B cell (primary cell): ENCODE data around the gene CDH13. TPM values are rescaled to one million over a fixed set of nuclear protein-coding genes. Genes with fewer than 3 reads are reported as not detected.

Source experiments
- ATAC-seq: fragments of 200-7000 bp; cut with Tn5 transposase; one replicate; pipeline ENCODE4 v1.10.0; 2021; ENCODE audit warnings: low read depth, mild to moderate bottlenecking, moderate number of reproducible peaks, moderate library complexity
- CTCF ChIA-PET: fragments of 350-600 bp; sonication (Branson Sonifier 250); formaldehyde crosslinking; loops from one replicate; lab custom pipeline; 2021; ENCODE audit warnings: antibody characterized with exemption, inconsistent platforms; lab: Charles Lee
- POLR2A ChIA-PET: fragments of 350-600 bp; sonication (Branson Sonifier 250); formaldehyde crosslinking; loops from one replicate; lab custom pipeline; 2021; ENCODE audit warnings: antibody characterized with exemption; lab: Charles Lee
- DNase-seq: peaks from one replicate; pipeline ENCODE4 v3.0.0; 2013
- H2AFZ ChIP-seq: 2 replicates; pipeline ENCODE4 v1.6.1; 2012; ENCODE audit warnings: mild to moderate bottlenecking, low read depth, low read length; ENCODE audit not compliant: insufficient read depth, poor library complexity, severe bottlenecking
- H3K27ac ChIP-seq, 2 donors: 1 replicate in 1 of 2; 2 replicates in 1 of 2; pipeline ENCODE4 v1.5.1; 2012 to 2013; ENCODE audit warnings: low read length in 2 of 2, mild to moderate bottlenecking in 2 of 2, moderate library complexity in 1 of 2
- H3K27me3 ChIP-seq, 4 experiments: fragments of 200-600 bp in 1 of 4; sonication (generic) in 1 of 4; replicated peaks in 1 of 4; 1 replicate in 2 of 4; 2 replicates in 2 of 4; pipeline versions ENCODE4 v1.6.1 to v1.7.0; 2013 to 2016; ENCODE audit warnings: low read length in 3 of 4, mild to moderate bottlenecking in 2 of 4, mixed read lengths in 1 of 4, moderate library complexity in 1 of 4; ENCODE audit not compliant: insufficient read depth in 4 of 4, control insufficient read depth in 3 of 4; ENCODE audit errors: control extremely low read depth in 1 of 4
- H3K36me3 ChIP-seq, 2 experiments: replicated peaks in 1 of 2; 1 replicate in 1 of 2; 2 replicates in 1 of 2; pipeline versions ENCODE4 v1.6.1 to v1.7.1; 2013; ENCODE audit warnings: low read length in 1 of 2; ENCODE audit not compliant: insufficient read depth in 2 of 2, control insufficient read depth in 1 of 2; ENCODE audit errors: control extremely low read depth in 1 of 2, extremely low read depth in 1 of 2
- H3K4me1 ChIP-seq, 2 donors: fragments of 200-600 bp in 1 of 2; sonication (generic) in 1 of 2; 1 replicate in 1 of 2; 2 replicates in 1 of 2; pipeline versions ENCODE4 v1.5.1 to v1.6.1; 2013 to 2017; ENCODE audit warnings: low read length in 2 of 2; ENCODE audit not compliant: control insufficient read depth in 2 of 2, insufficient read depth in 2 of 2
- H3K4me2 ChIP-seq: replicated peaks from 2 replicates; pipeline ENCODE3; 2012; ENCODE audit warnings: mild to moderate bottlenecking, low read depth, low read length; ENCODE audit not compliant: poor library complexity, severe bottlenecking
- H3K4me3 ChIP-seq, 5 experiments: fragments of 200-600 bp in 1 of 5; sonication (generic) in 1 of 5; 1 replicate in 3 of 5; 2 replicates in 2 of 5; pipeline versions ENCODE4 v1.5.1 to v1.7.0; 2011 to 2016; ENCODE audit warnings: low read length in 4 of 5, mild to moderate bottlenecking in 4 of 5, low read depth in 2 of 5, control low read depth in 1 of 5, moderate library complexity in 1 of 5; ENCODE audit not compliant: insufficient read depth in 1 of 5; ENCODE audit errors: control extremely low read depth in 1 of 5, extremely low read depth in 1 of 5
- H3K79me2 ChIP-seq: fragments of 200-600 bp; sonication (generic); one replicate; pipeline ENCODE4 v1.6.0; 2016; ENCODE audit warnings: low read length; ENCODE audit not compliant: control insufficient read depth, insufficient read depth
- H3K9ac ChIP-seq: fragments of 200-600 bp; sonication (generic); 2 replicates; pipeline ENCODE4 v1.6.1; 2017; ENCODE audit warnings: mild to moderate bottlenecking, low read length, moderate library complexity
- H3K9me3 ChIP-seq, 3 donors: one replicate each; pipeline versions ENCODE4 v1.6.1 to v1.7.1; 2013; ENCODE audit warnings: low read length in 2 of 3; ENCODE audit not compliant: control insufficient read depth in 2 of 3, insufficient read depth in 1 of 3; ENCODE audit errors: control extremely low read depth in 1 of 3
- H4K20me1 ChIP-seq: 2 replicates; pipeline ENCODE4 v1.6.0; 2012; ENCODE audit warnings: mild to moderate bottlenecking, low read length; ENCODE audit not compliant: insufficient read depth, control insufficient read depth, poor library complexity, severe bottlenecking
- H3K27ac Mint-ChIP-seq: one replicate; pipeline ENCODE4 v1.8.0; 2021; ENCODE audit warnings: mixed read lengths
- H3K27me3 Mint-ChIP-seq: one replicate; pipeline ENCODE4 v1.8.0; 2021; ENCODE audit warnings: mixed read lengths
- H3K4me1 Mint-ChIP-seq: one replicate; pipeline ENCODE4 v1.8.0; 2021; ENCODE audit warnings: mixed read lengths
- H3K4me3 Mint-ChIP-seq: one replicate; pipeline ENCODE4 v1.8.0; 2021; ENCODE audit warnings: mixed read lengths
- H3K9me3 Mint-ChIP-seq: one replicate; pipeline ENCODE4 v1.8.0; 2022; ENCODE audit warnings: mixed read lengths; ENCODE audit not compliant: insufficient read depth
- EZH2 ChIP-seq: IDR thresholded peaks from 2 replicates; pipeline ENCODE4 v1.6.1; 2012; ENCODE audit warnings: borderline replicate concordance, low read depth, mild to moderate bottlenecking, moderate library complexity, low read length; ENCODE audit not compliant: insufficient read depth, poor library complexity, severe bottlenecking
- WGBS: methylation state at CpG from one replicate; pipeline ENCODE4 v1.1.5; 2013; ENCODE audit warnings: missing lambda C conversion rate; ENCODE audit not compliant: insufficient coverage; 5-methylcytosine and 5-hydroxymethylcytosine counted together
- intact Hi-C: fragments of 100-400 bp; cut with micrococcal nuclease; formaldehyde crosslinking; loops from one replicate; pipeline ENCODE4 v1.10.0; 2022
- polyA plus RNA-seq: library from polyadenylated mRNA; depleted of rRNA; stranded (reverse); fragments of >200 nt; gene quantifications from 2 replicates; pipeline ENCODE4 v1.2.3, GENCODE V29; 2012
- total RNA-seq, 2 donors: library from RNA; stranded (reverse); fragments of 120-200 nt in 1 of 2; gene quantifications; 1 replicate in 1 of 2; 2 replicates in 1 of 2; pipeline versions ENCODE4 v1.2.3 to v1.2.4, GENCODE V29; 2013 to 2022
- TF ChIP-seq, protein P1 (sequence below): fragments of 200-600 bp; IDR thresholded peaks from one replicate; pipeline ENCODE4 v1.8.0; 2022; ENCODE audit warnings: antibody characterized with exemption, mild to moderate bottlenecking

CDH13 gene
- total and polyA plus RNA-seq, 2 donors (not counting 1 experiment from before 2014, with no cell fraction given), result not detected

DNA sequence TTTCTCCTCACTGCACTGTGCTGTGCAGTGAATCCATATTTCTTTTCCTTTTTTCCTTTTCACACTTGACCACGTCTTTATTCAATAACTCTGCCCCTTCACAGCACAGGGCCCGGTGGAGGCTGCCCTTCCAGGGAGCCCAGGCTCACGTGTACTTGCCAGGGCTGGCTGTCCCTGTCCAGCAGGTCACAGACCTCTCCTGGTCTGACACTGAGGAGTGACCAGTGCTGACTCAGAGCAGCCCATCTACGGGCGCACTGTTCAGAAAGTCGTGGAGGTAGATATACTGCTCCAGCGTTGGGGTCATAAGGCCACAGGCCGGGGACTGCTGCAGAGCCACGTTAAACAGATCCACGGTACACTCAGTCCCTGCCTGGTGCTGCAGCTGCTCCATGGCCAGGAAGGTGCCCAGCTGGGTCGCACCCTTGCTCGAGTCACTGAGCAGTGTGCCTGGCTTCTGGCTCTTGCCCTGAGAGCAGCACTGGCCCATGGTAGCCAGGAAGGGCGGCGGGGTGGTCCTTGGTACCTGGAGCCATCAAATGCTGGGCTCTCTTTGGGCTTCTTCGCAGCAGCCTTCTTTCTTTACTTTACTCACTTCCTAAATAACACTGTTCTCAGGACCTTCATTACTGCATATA is 531.7 kb downstream of the CDH13 start:
- no peak for DNase-seq
- Histone ChIP-seq H2AFZ (no peak overlapping the region), H3K4me3 (no peak overlapping the region), H4K20me1 (no peaks in the 10 kb centered on the region), H3K27ac (no peak overlapping the region), H3K9ac (no peak overlapping the region), H3K9me3 (peaks cover 0 to 8% (median 0%) of the 10 kb centered on the region in 3 donors), H3K79me2 (no peaks in the 10 kb centered on the region), H3K36me3 (no peaks in the 10 kb centered on the region), H3K4me2 (no peak overlapping the region), H3K27me3 (no peaks in the 10 kb centered on the region), H3K4me1 (no peaks in the 10 kb centered on the region)
- POLR2A ChIA-PET, result no interaction called here
- WGBS, result 82% methylated on average over 15 of the region's 15 CpGs
- CTCF ChIA-PET, result no interaction called here
- TF ChIP-seq EZH2, result no peak
- TF ChIP-seq, protein P1, sequence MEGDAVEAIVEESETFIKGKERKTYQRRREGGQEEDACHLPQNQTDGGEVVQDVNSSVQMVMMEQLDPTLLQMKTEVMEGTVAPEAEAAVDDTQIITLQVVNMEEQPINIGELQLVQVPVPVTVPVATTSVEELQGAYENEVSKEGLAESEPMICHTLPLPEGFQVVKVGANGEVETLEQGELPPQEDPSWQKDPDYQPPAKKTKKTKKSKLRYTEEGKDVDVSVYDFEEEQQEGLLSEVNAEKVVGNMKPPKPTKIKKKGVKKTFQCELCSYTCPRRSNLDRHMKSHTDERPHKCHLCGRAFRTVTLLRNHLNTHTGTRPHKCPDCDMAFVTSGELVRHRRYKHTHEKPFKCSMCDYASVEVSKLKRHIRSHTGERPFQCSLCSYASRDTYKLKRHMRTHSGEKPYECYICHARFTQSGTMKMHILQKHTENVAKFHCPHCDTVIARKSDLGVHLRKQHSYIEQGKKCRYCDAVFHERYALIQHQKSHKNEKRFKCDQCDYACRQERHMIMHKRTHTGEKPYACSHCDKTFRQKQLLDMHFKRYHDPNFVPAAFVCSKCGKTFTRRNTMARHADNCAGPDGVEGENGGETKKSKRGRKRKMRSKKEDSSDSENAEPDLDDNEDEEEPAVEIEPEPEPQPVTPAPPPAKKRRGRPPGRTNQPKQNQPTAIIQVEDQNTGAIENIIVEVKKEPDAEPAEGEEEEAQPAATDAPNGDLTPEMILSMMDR, result no peak
- H3K27ac Mint-ChIP-seq, result no peak overlapping the region
- intact Hi-C loops, result no loop called here
- H3K27me3 Mint-ChIP-seq, result no peaks in the 10 kb centered on the region
- no peak for ATAC-seq
- H3K9me3 Mint-ChIP-seq, result no peaks in the 10 kb centered on the region
- H3K4me1 Mint-ChIP-seq, result no peaks in the 10 kb centered on the region
- H3K4me3 Mint-ChIP-seq, result no peak overlapping the region

GRCh38 chr16:83159049-83159448 is 532.3 kb downstream of the CDH13 start:
- CTCF ChIA-PET, result no interaction called here
- DNase-seq (no peak), ATAC-seq (no peak)
- H3K79me2 ChIP-seq, result no peaks in the 10 kb centered on the region
- Mint-ChIP-seq H3K4me1 (no peaks in the 10 kb centered on the region), H3K27ac (no peak overlapping the region), H3K4me3 (no peak overlapping the region), H3K9me3 (no peaks in the 10 kb centered on the region), H3K27me3 (no peaks in the 10 kb centered on the region)
- no peak overlapping the region for H3K9ac ChIP-seq
- WGBS, result no CpG with 5 or more reads among the region's 2 CpGs
- H2AFZ ChIP-seq, result no peak overlapping the region
- no peaks in the 10 kb centered on the region for H3K4me1 ChIP-seq
- H3K9me3 ChIP-seq, result peaks cover 0 to 9% (median 0%) of the 10 kb centered on the region in 3 donors
- H3K27ac ChIP-seq, result no peak overlapping the region
- H4K20me1 ChIP-seq, result no peaks in the 10 kb centered on the region
- H3K4me2 ChIP-seq, result no peak overlapping the region
- no peak overlapping the region for H3K4me3 ChIP-seq
- POLR2A ChIA-PET, result no interaction called here
- H3K36me3 ChIP-seq, result no peaks in the 10 kb centered on the region
- intact Hi-C loops, result no loop called here
- TF ChIP-seq, protein P1, result no peak
- no peak for TF ChIP-seq EZH2
- no peaks in the 10 kb centered on the region for H3K27me3 ChIP-seq
